Prostate gland (tissue), 2 donors: ENCODE data around the gene MCC. TPM values are rescaled to one million over a fixed set of nuclear protein-coding genes. Genes with fewer than 3 reads are reported as not detected.

ENCODE experiments used
- DNase-seq: peaks from one replicate; pipeline ENCODE4 v3.0.0-alpha.2; 2019; ENCODE audit warnings: low spot score
- H3K27ac ChIP-seq, 2 donors: fragments of 200-600 bp; sonication (generic); 2 replicates each; pipeline ENCODE4 v1.5.1; 2017 to 2019
- H3K27me3 ChIP-seq: fragments of 200-600 bp; sonication (generic); replicated peaks from 2 replicates; pipeline ENCODE4 v1.5.1; 2019; ENCODE audit not compliant: insufficient read depth
- H3K36me3 ChIP-seq, 2 donors: fragments of 200-600 bp; sonication (generic); 1 replicate in 1 of 2; 2 replicates in 1 of 2; pipeline versions ENCODE4 v1.5.1 to v1.8.1; 2017 to 2019
- H3K4me1 ChIP-seq: fragments of 200-600 bp; sonication (generic); replicated peaks from 2 replicates; pipeline ENCODE4 v1.5.1; 2019
- H3K4me3 ChIP-seq, 2 donors: fragments of 200-600 bp; sonication (generic); 2 replicates each; pipeline ENCODE4 v1.5.1; 2017 to 2019
- H3K9me3 ChIP-seq: fragments of 200-600 bp; sonication (generic); 2 replicates; pipeline ENCODE4 v1.5.1; 2017
- POLR2A ChIP-seq: fragments of 450-650 bp; IDR thresholded peaks from one replicate; pipeline ENCODE4 v1.6.1; 2016; ENCODE audit warnings: antibody characterized with exemption, mild to moderate bottlenecking
- POLR2AphosphoS5 ChIP-seq: sonication (generic); formaldehyde crosslinking; IDR thresholded peaks from one replicate; pipeline ENCODE4 v1.6.1; 2017; ENCODE audit warnings: antibody characterized with exemption
- WGBS: methylation state at CpG from one replicate; pipeline ENCODE4 v1.1.5; 2018; 5-methylcytosine and 5-hydroxymethylcytosine counted together
- intact Hi-C: fragments of 100-400 bp; cut with DNase I; formaldehyde crosslinking; loops from one replicate; pipeline ENCODE4 v1.14.2; 2022
- small RNA-seq, 2 donors: library from RNA; depleted of rRNA; stranded (forward); fragments of <200 nt; gene quantifications; one replicate each; pipeline ENCODE3, GENCODE V24; 2016
- total RNA-seq, 2 donors: library from RNA; depleted of rRNA; stranded (reverse); fragments of >200 nt; gene quantifications; one replicate each; pipeline ENCODE4 v1.1.0, GENCODE V29; 2016
- TF ChIP-seq, protein P1 (sequence below), 4 experiments: fragments of 200-600 bp in 2 of 4; fragments of 450-650 bp in 2 of 4; sonication (generic) in 2 of 4; IDR thresholded peaks; 1 replicate in 3 of 4; 2 replicates in 1 of 4; pipeline ENCODE4 v1.5.1; 2016 to 2019; ENCODE audit warnings: antibody characterized with exemption in 4 of 4, mild to moderate bottlenecking in 2 of 4, moderate library complexity in 2 of 4

Gene MCC
- total RNA-seq, 2 donors from 2014 or later: 41.5 to 54.1 TPM

DNA sequence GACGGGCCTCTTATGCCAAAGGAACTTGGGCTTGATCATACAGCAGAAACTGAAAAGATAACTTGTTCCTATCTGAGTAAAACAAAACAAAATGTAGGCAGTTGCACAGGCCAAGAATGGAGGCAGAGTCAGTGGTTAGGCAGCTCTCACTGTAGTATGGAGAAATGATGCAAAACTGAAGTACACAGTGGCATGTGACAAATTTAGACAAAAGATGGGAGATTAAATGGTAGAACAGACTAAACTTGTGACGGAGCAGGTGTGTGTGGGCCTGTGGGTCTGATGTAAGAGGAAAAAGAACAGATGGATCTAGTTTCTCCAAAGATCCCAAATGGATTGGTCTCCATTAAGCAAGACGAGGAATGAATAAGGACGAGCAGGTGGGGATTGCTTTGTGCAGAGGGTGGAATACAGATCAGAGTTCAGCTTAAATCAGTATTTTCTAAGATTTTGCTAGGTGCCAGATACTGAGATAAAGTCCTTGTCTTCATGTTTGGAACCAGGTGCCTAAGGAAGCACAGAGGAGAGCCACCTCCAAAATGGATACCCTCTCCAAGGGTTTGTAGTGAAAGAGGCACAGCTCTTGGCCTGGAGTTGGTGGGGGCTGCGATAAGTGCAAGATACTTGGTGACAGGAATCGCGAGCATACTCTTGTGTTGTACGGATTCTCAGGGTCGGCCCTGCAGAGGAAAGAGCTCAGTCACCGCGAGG lies 512.4 kb downstream of the MCC start:
- no peak for DNase-seq
- Histone ChIP-seq H3K27ac (peak overlapping the region; percentile 86 to 89), H3K9me3 (no peaks in the 10 kb centered on the region), H3K27me3 (no peaks in the 10 kb centered on the region), H3K36me3 (no peaks in the 10 kb centered on the region), H3K4me1 (no peaks in the 10 kb centered on the region), H3K4me3 (peak overlapping the region; percentile 76 to 79)
- 34% methylated on average over 11 of the region's 11 CpGs for WGBS
- TF ChIP-seq, protein P1, sequence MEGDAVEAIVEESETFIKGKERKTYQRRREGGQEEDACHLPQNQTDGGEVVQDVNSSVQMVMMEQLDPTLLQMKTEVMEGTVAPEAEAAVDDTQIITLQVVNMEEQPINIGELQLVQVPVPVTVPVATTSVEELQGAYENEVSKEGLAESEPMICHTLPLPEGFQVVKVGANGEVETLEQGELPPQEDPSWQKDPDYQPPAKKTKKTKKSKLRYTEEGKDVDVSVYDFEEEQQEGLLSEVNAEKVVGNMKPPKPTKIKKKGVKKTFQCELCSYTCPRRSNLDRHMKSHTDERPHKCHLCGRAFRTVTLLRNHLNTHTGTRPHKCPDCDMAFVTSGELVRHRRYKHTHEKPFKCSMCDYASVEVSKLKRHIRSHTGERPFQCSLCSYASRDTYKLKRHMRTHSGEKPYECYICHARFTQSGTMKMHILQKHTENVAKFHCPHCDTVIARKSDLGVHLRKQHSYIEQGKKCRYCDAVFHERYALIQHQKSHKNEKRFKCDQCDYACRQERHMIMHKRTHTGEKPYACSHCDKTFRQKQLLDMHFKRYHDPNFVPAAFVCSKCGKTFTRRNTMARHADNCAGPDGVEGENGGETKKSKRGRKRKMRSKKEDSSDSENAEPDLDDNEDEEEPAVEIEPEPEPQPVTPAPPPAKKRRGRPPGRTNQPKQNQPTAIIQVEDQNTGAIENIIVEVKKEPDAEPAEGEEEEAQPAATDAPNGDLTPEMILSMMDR (IDR thresholded peaks at IDR 0.05): no peak
- TF ChIP-seq POLR2AphosphoS5: no peak
- no peak for TF ChIP-seq POLR2A
- intact Hi-C loops: loop anchor here (2.0 to 5.0 kb wide), 2 partner anchors 54 to 115 kb away; partner anchors contain the start of genes REEP5 and SRP19

DNA sequence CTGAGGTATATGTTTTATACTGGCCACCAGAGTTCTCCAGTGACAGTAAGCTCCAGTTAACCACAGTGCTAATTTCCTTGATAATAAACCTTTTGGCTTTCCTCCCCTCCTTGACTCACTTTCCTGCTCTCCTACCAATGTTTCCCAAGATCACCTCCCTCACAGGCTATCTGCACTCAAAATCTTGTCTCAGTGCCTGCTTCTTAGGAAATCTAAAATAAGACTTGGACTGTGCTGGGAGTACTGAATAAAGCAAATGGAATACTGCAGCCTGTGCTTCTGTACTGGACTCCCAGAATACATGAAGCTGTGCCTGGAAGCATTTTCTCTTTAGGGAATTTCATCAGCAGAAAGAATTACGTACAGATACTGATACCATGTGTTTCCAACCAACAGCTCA lies 513.4 kb downstream of the MCC start:
- intact Hi-C loops: loop anchor here (5.0 kb wide), 1 partner anchor 53 kb away; the partner anchor contains the start of gene REEP5
- 94% methylated on average over 1 of the region's 1 CpG for WGBS
- no peaks in the 10 kb centered on the region for H3K36me3 ChIP-seq

DNA sequence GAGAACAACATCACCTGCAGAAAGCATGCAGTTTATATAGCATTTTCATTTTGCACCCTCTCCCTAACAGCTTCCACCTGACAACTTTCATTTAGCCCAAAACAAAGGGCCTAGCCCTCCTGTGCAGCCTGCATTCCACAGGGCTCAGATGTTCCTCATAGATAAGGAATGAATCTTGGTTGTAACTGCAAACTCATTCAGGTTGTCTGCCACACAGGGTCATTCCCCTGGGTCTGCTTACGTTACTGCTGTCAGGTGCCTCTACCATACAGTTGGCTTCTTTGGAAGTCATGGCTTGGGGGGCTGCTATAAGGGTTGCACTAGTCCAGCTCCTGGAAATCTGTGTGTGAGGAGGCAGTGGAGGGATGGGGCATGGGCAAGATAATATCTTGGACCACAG lies 514.3 kb downstream of the MCC start:
- DNase-seq: no peak
- Histone ChIP-seq H3K27ac (no peak overlapping the region), H3K4me1 (no peaks in the 10 kb centered on the region), H3K27me3 (no peaks in the 10 kb centered on the region), H3K36me3 (no peaks in the 10 kb centered on the region), H3K4me3 (no peak overlapping the region), H3K9me3 (no peaks in the 10 kb centered on the region)
- TF ChIP-seq, protein P1 (IDR thresholded peaks at IDR 0.05): no peak
- TF ChIP-seq POLR2AphosphoS5 (no peak), POLR2A (no peak)
- intact Hi-C loops: no loop called here
- WGBS: 50% methylated on average over 1 of the region's 1 CpG

More for the DNA sequence above, 513.4 kb downstream of the MCC start:
- Histone ChIP-seq H3K9me3 (no peaks in the 10 kb centered on the region), H3K4me1 (no peaks in the 10 kb centered on the region), H3K4me3 (no peak overlapping the region), H3K27me3 (no peaks in the 10 kb centered on the region), H3K27ac (no peak overlapping the region)
- no peak for TF ChIP-seq POLR2AphosphoS5
- no peak for DNase-seq

DNA sequence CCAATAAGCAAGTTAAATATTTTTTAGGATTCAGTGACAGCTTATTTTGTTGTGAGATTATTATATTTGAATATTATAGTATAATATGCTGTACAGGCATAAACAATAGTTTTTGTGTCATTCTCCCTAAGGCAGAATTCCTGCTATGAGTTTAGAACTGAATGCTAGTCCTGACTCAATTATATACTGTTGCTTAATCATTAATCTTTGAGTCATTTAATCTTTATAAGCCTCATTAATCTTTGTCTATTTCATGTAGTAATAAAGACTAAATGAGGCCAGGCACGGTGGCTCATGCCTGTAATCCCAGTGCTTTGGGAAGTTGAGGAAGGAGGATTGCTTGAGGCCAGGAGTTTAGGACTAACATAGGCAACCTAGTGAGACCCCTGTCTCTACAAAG lies 515.2 kb downstream of the MCC start:
- DNase-seq: no peak
- Histone ChIP-seq H3K4me1 (no peaks in the 10 kb centered on the region), H3K4me3 (no peak overlapping the region), H3K27ac (no peak overlapping the region), H3K36me3 (no peaks in the 10 kb centered on the region), H3K27me3 (no peaks in the 10 kb centered on the region), H3K9me3 (no peaks in the 10 kb centered on the region)
- TF ChIP-seq POLR2A: no peak
- TF ChIP-seq, protein P1 (IDR thresholded peaks at IDR 0.05): no peak
- TF ChIP-seq POLR2AphosphoS5: no peak
- WGBS: 52% methylated on average over 1 of the region's 1 CpG
- intact Hi-C loops: no loop called here

Small RNAs within 50 kb of the gene (small RNA-seq; reads per million reads assigned to genes)
- gene RNU4ATAC13P: 0 reads per million in 2 donors

Other genes with a start within 250 kb of the MCC start
- 1 to 10 TPM in 1 of 2 donors, under 1 TPM in 1; 0.32 to 4.0 TPM for gene TSSK1B, start 53.5 kb downstream of the MCC start, total RNA-seq
- 10 to 100 TPM; 17.7 to 32.0 TPM for gene YTHDC2, start 25.2 kb upstream of the MCC start, total RNA-seq